ENCODE measurements around the gene TK2. TPM values are rescaled to one million over a fixed set of nuclear protein-coding genes. Genes with fewer than 3 reads are reported as not detected.
A peak's percentile ranks its signal among the peaks of the same experiment; 100 is the strongest.

The TK2 gene
- total RNA-seq, 2 donors from 2014 or later: 5.7 to 6.6 TPM

DNA sequence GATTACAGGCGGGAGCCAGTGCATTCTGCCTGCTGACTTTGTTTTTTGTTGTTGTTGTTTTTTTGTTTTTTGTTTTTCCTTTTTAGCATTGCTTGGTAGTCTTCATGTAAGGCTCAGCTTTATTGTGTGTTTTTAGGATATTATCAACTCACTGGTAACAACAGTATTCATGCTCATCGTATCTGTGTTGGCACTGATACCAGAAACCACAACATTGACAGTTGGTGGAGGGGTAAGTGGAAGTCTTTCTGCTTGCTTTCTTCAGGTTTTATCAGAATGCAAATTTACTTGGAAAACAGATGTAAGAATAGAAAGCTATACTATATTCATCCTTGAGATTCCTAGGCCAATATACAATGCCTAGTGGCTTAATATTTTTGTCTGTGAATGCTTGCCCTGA is 13.1 kb upstream of the TK2 start:
- Mint-ChIP-seq H3K9me3 (no peaks in the 10 kb centered on the region), H3K27me3 (no peaks in the 10 kb centered on the region), H3K27ac (peak overlapping the region; percentile 12), H3K4me3 (peak overlapping the region; percentile 24), H3K36me3 (ENCODE audit: low read depth) (peaks cover 99% of the 10 kb centered on the region), H3K4me1 (peaks cover 45% of the 10 kb centered on the region)
- no peak for ATAC-seq (replicated peaks)

GRCh38 chr16:66562409-66562808 is 12.5 kb upstream of the TK2 start:
- H3K36me3 Mint-ChIP-seq (ENCODE audit: low read depth): peaks cover 99% of the 10 kb centered on the region
- no peaks in the 10 kb centered on the region for H3K27me3 Mint-ChIP-seq
- peak overlapping the region; percentile 12 for H3K27ac Mint-ChIP-seq
- peaks cover 46% of the 10 kb centered on the region for H3K4me1 Mint-ChIP-seq
- no peak for ATAC-seq (replicated peaks)
- H3K9me3 Mint-ChIP-seq: no peaks in the 10 kb centered on the region
- peak overlapping the region; percentile 24 for H3K4me3 Mint-ChIP-seq

DNA sequence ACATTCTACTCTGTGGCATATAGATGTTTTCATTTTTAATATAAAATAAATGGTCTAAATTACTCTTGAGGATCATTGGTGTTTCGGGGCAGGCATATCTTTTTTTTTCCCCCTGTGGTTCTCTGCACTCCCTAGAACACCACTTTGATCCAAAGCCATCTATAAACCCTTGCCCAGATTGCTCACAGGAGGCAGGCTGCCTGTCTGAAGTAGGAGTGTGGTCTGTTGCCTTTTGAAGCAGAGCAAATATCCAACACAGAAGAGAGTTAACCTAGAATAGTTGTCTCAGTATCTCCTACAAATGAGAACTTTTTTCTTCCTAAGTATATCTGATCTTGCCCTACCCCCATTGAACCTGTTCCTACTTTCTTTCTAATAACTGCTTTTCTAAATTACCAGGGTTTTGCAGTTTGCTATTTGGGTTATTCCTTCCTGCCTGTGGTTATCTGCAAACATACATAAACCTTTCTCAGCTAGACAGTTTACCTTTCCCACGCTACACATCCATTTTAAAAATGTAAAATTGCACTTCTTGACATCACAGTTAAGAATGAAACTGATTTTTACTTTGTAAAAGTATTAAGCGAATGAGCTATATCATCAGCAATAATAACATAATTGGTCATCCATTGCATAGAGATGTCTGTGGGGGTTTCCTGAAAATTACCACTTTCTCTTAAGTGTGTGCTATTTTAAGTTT is 11.6 kb upstream of the TK2 start:
- peaks cover 44% of the 10 kb centered on the region for H3K4me1 Mint-ChIP-seq
- H3K27me3 Mint-ChIP-seq: no peaks in the 10 kb centered on the region
- H3K4me3 Mint-ChIP-seq: peak overlapping the region; percentile 24
- H3K27ac Mint-ChIP-seq: peak overlapping the region; percentile 33
- H3K9me3 Mint-ChIP-seq: no peaks in the 10 kb centered on the region
- H3K36me3 Mint-ChIP-seq (ENCODE audit: low read depth): peaks cover 94% of the 10 kb centered on the region
- ATAC-seq (replicated peaks): no peak

DNA sequence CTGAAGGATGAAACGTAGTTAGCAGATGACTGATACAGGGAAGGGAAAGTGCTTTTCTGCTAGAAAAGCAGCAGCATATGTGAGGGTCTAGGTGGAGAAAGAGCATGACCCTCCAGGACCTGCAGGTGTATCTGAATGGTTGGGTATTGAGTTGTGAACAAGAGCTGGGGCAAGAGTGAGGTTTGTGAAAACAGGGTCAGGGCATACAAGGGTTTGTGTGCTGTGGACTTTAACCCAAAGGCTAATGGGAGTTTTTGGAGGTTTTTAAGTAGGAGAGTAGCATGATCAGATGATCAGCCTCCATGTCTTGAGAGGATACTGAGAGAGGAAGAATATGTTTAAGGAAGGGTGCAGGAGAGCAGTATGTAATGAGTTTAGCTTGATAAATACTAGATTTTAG is 10.2 kb upstream of the TK2 start:
- H3K4me3 Mint-ChIP-seq: peak overlapping the region; percentile 24
- no peaks in the 10 kb centered on the region for H3K27me3 Mint-ChIP-seq
- H3K36me3 Mint-ChIP-seq (ENCODE audit: low read depth): peaks cover 94% of the 10 kb centered on the region
- ATAC-seq (replicated peaks): no peak
- H3K4me1 Mint-ChIP-seq: peaks cover 55% of the 10 kb centered on the region
- H3K9me3 Mint-ChIP-seq: no peaks in the 10 kb centered on the region
- peak overlapping the region; percentile 33 for H3K27ac Mint-ChIP-seq

- Mint-ChIP-seq H3K36me3 (ENCODE audit: low read depth) (peaks cover 76% of the 10 kb centered on the region), H3K27me3 (no peaks in the 10 kb centered on the region)
- no peak for ATAC-seq (replicated peaks)
These were observed 4.6 kb upstream of the TK2 start for GRCh38 chr16:66554495-66554894.

DNA sequence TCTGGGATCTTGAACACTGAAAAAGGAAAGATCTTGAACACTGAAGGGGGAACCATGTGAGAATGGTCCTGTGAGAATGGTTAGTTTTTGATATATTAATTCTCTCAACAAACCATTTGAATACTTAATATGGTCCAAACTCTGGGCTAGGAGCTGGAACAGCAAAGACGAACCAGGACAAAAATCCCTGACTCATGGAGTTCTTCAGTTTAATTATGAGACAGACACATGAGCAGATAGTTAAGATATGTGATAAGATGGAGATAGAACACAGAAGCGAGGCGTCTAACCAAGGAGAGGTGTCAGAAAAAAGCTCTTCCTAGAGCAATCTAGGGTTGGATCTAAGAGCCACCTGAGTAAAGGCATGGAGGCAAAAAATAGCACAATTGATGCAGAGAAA is 4.1 kb upstream of the TK2 start:
- no peaks in the 10 kb centered on the region for H3K9me3 Mint-ChIP-seq
- H3K4me1 Mint-ChIP-seq: peaks cover 56% of the 10 kb centered on the region
- no peak for ATAC-seq (replicated peaks)
- peaks cover 71% of the 10 kb centered on the region for H3K36me3 Mint-ChIP-seq (ENCODE audit: low read depth)
- H3K4me3 Mint-ChIP-seq: peak overlapping the region; percentile 97
- no peaks in the 10 kb centered on the region for H3K27me3 Mint-ChIP-seq
- H3K27ac Mint-ChIP-seq: peak overlapping the region; percentile 99

More at GRCh38 chr16:66554495-66554894, 4.6 kb upstream of the TK2 start:
- Mint-ChIP-seq H3K27ac (peak overlapping the region; percentile 99), H3K4me3 (peak overlapping the region; percentile 97), H3K4me1 (peaks cover 55% of the 10 kb centered on the region), H3K9me3 (no peaks in the 10 kb centered on the region)

DNA sequence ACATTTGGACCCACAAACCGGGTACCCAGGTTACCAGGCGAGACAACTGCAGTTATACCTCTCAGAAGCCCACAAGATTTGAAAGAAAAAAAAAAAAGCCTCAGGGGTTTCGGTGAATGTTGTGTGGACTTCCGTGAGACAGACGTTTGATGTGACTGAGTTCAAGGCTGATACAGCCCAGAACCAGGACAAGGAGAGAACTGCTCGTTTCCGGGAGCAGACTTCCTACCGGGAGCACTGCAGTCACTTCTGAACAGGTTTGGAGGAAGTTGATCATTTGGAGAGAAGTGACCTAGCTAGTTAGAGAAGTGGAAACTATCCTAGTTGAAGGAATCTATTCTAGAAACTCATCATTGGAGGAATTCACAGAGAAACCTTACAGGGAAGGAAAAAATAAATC is 3.3 kb upstream of the TK2 start:
- Mint-ChIP-seq H3K27ac (peak overlapping the region; percentile 99), H3K36me3 (ENCODE audit: low read depth) (peaks cover 63% of the 10 kb centered on the region), H3K4me3 (peak overlapping the region; percentile 97), H3K9me3 (no peaks in the 10 kb centered on the region), H3K4me1 (peaks cover 61% of the 10 kb centered on the region), H3K27me3 (no peaks in the 10 kb centered on the region)
- peak; percentile 2 for ATAC-seq (replicated peaks)

GRCh38 chr16:66552286-66553177 is 2.6 kb upstream of the TK2 start, which contains the start of gene CKLF:
Gene CKLF (plus strand): TSS chr16:66552576. CDS start chr16:66552716, 140 bp downstream.
- Mint-ChIP-seq H3K27me3 (no peaks in the 10 kb centered on the region), H3K27ac (peak within 1 kb of the TSS; percentile 99), H3K4me3 (peak within 1 kb of the TSS; percentile 97), H3K36me3 (ENCODE audit: low read depth) (peaks cover 56% of the 10 kb centered on the region), H3K4me1 (peaks cover 65% of the 10 kb centered on the region), H3K9me3 (no peaks in the 10 kb centered on the region)
- peak; percentile 76 for ATAC-seq (replicated peaks)

DNA sequence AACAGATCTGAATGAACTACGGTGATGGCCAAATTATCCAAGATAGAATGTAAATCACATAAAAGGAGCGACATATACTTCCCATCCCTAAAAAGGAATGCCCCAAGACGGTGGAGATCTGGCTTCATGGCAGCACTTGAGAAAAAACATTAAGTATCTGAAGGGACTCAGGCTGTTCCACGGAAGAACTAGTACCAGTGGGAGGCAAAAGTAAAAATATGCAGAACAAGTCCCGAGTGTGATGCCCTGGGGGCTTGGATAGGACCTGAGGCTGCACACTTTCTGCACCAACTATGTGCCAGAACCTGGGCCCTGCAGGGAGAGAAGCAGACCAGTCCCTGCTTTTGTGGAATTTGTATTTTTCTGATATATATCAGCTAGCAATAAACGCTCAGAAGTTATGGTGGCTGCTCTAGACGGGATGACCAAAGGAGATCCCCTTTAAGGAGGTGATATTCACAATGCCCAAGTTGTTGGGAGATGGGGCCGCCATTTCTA is 1.9 kb upstream of the TK2 start:
- no peaks in the 10 kb centered on the region for H3K27me3 Mint-ChIP-seq
- H3K27ac Mint-ChIP-seq: peak overlapping the region; percentile 99
- H3K4me1 Mint-ChIP-seq: peaks cover 66% of the 10 kb centered on the region
- peak overlapping the region; percentile 97 for H3K4me3 Mint-ChIP-seq
- H3K9me3 Mint-ChIP-seq: no peaks in the 10 kb centered on the region
- H3K36me3 Mint-ChIP-seq (ENCODE audit: low read depth): peaks cover 52% of the 10 kb centered on the region
- ATAC-seq (replicated peaks): peak; percentile 7

- Mint-ChIP-seq H3K27ac (peak overlapping the region; percentile 99), H3K9me3 (no peaks in the 10 kb centered on the region), H3K4me3 (peak overlapping the region; percentile 97), H3K36me3 (ENCODE audit: low read depth) (peaks cover 50% of the 10 kb centered on the region), H3K4me1 (peaks cover 66% of the 10 kb centered on the region), H3K27me3 (no peaks in the 10 kb centered on the region)
- ATAC-seq (replicated peaks): peak; percentile 55
These were observed 1.4 kb upstream of the TK2 start for GRCh38 chr16:66551348-66551759.

GRCh38 chr16:66548868-66549267 is 1.1 kb downstream of the TK2 start:
- no peak for ATAC-seq (replicated peaks)
- Mint-ChIP-seq H3K9me3 (no peaks in the 10 kb centered on the region), H3K27me3 (no peaks in the 10 kb centered on the region), H3K27ac (peak overlapping the region; percentile 94), H3K4me3 (peak overlapping the region; percentile 86), H3K36me3 (ENCODE audit: low read depth) (peaks cover 25% of the 10 kb centered on the region), H3K4me1 (peaks cover 42% of the 10 kb centered on the region)

DNA sequence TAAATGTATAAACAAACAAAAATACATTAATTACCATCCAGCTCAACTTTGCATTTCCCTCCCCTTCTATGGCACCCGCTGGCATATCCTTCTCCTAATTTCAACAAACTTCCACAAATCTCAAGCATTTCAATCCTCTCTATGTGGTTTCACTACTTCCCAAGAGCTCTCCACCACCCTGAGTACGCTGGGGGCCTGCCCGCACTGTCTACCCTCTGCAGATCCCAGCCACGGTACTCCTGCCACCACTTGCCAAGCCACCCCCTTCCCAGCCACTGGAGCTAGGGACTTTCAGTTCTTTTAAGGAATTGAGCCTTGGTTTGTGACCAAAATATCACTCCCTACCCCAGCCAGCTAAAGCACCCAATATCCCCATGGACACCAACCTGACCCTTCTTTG is 1.9 kb downstream of the TK2 start:
- no peak for ATAC-seq (replicated peaks)
- H3K4me1 Mint-ChIP-seq: peaks cover 34% of the 10 kb centered on the region
- H3K36me3 Mint-ChIP-seq (ENCODE audit: low read depth): peaks cover 17% of the 10 kb centered on the region
- H3K4me3 Mint-ChIP-seq: peak overlapping the region; percentile 86
- no peaks in the 10 kb centered on the region for H3K27me3 Mint-ChIP-seq
- H3K9me3 Mint-ChIP-seq: no peaks in the 10 kb centered on the region
- H3K27ac Mint-ChIP-seq: peak overlapping the region; percentile 94

DNA sequence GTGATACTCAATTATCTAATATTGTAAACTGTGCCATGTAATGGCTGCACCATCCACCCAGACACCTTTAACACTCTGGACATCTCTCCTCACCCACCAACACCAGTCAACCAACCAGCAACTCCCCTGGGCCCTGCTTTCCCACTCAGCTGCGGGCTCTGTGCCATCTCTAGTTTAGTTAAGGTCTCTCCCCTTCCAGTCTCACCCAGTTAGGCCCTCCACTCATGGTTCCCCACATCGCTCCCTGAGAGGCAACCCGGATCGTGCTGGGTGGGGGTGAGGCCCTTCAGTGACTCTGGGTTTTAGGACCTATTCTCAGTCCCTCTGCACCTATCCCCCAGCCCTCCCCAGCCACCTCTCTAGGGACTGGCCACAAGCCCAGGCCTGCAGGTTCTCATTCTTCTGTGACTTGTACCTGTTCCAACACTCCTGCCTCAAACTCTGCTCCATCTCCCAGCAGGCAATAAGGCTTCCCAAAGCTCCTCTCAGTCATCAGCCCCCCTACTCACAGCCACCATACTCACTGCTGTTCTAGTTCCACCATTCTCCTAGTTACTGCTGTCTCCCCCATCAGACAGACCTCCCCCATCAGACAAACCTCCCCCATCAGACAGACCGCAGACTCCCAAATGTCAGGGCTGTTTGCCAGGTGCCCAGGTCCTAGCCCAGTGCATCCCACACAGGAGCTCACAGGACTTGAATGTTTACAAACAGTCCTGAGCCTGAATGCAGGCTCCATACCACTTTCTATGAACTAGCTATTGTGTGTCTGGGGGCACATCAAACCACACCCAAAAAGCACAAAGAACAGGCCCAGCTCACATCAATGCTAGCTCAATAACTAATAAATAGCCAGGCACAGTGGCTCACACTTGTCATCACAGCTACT is 2.6 kb downstream of the TK2 start:
- no peaks in the 10 kb centered on the region for H3K27me3 Mint-ChIP-seq
- no peak overlapping the region for H3K4me3 Mint-ChIP-seq
- no peak for ATAC-seq (replicated peaks)
- H3K9me3 Mint-ChIP-seq: no peaks in the 10 kb centered on the region
- H3K36me3 Mint-ChIP-seq (ENCODE audit: low read depth): peaks cover 10% of the 10 kb centered on the region
- H3K4me1 Mint-ChIP-seq: peaks cover 32% of the 10 kb centered on the region
- H3K27ac Mint-ChIP-seq: peak overlapping the region; percentile 68

Data from activated T-helper 17 cell treated with anti-CD3 and anti-CD28 coated beads, Interleukin-2, amount 50 U/mL, for 72 hours (primary cell).